OCI-LY7 (cell line): ENCODE measurements around the gene GID8. TPM values are rescaled to one million over a fixed set of nuclear protein-coding genes. Genes with fewer than 3 reads are reported as not detected.

ENCODE experiments used
- BruUV-seq: library from RNA; stranded (reverse); fragments of 400-500 nt; replicated peaks from 2 replicates; lab custom pipeline; 2021; lab: Mats Ljungman, UMichigan
- CTCF ChIA-PET: fragments of 300-600 bp; sonication (Branson Sonifier 250); formaldehyde crosslinking; loops from one replicate; lab custom pipeline; 2022; ENCODE audit warnings: antibody characterized with exemption; ENCODE audit not compliant: unreplicated experiment; lab: Charles Lee
- POLR2A ChIA-PET: fragments of 300-600 bp; sonication (Branson Sonifier 250); formaldehyde crosslinking; loops from one replicate; lab custom pipeline; 2022; ENCODE audit warnings: antibody characterized with exemption; lab: Charles Lee
- DNase-seq: peaks from one replicate; pipeline ENCODE4 v3.0.0-alpha.2; 2015; ENCODE audit warnings: low spot score
- H2AFZ ChIP-seq: fragments of 200-600 bp; sonication (generic), shearing (Covaris generic); 2 replicates; pipeline ENCODE4 v1.6.1; 2014; ENCODE audit warnings: mild to moderate bottlenecking, antibody characterized with exemption, low read length, moderate library complexity
- H3K27ac ChIP-seq: fragments of 200-600 bp; sonication (generic); 2 replicates; pipeline ENCODE4 v1.5.1; 2014; ENCODE audit warnings: mixed run types, low read depth, mild to moderate bottlenecking, moderate library complexity, low read length, inconsistent platforms; ENCODE audit not compliant: poor library complexity, severe bottlenecking
- H3K36me3 ChIP-seq: fragments of 200-600 bp; sonication (generic); 2 replicates; pipeline ENCODE4 v1.6.1; 2014; ENCODE audit warnings: mild to moderate bottlenecking, antibody characterized with exemption, low read length, moderate library complexity, mixed read lengths; ENCODE audit not compliant: insufficient read depth
- H3K4me1 ChIP-seq: fragments of 200-600 bp; sonication (generic); 2 replicates; pipeline ENCODE4 v1.5.1; 2014; ENCODE audit warnings: mild to moderate bottlenecking, low read length; ENCODE audit not compliant: insufficient read depth, poor library complexity, severe bottlenecking
- H3K4me2 ChIP-seq: fragments of 200-600 bp; sonication (generic); 2 replicates; pipeline ENCODE4 v1.6.1; 2014; ENCODE audit warnings: mild to moderate bottlenecking, low read length
- H3K4me3 ChIP-seq: fragments of 200-600 bp; sonication (generic); 2 replicates; pipeline ENCODE4 v1.5.1; 2014; ENCODE audit warnings: mild to moderate bottlenecking, low read depth, low read length; ENCODE audit not compliant: poor library complexity, severe bottlenecking
- H3K79me2 ChIP-seq: fragments of 200-600 bp; sonication (generic); 2 replicates; pipeline ENCODE4 v1.6.1; 2016; ENCODE audit warnings: low read depth, mild to moderate bottlenecking, low read length, moderate library complexity, mixed read lengths; ENCODE audit not compliant: insufficient read depth
- H3K9me2 ChIP-seq: fragments of 200-600 bp; sonication (generic); 2 replicates; pipeline ENCODE4 v1.6.1; 2016; ENCODE audit warnings: mild to moderate bottlenecking, low read length, mixed read lengths; ENCODE audit not compliant: insufficient read depth
- H3K9me3 ChIP-seq: fragments of 200-600 bp; sonication (generic); 2 replicates; pipeline ENCODE4 v1.6.1; 2014; ENCODE audit warnings: mild to moderate bottlenecking, mixed run types, low read length, mixed read lengths
- H4K20me1 ChIP-seq: fragments of 200-600 bp; sonication (generic); 2 replicates; pipeline ENCODE4 v1.6.1; 2014; ENCODE audit warnings: mild to moderate bottlenecking, antibody characterized with exemption, low read length, moderate library complexity, mixed read lengths; ENCODE audit not compliant: insufficient read depth
- EZH2phosphoT487 ChIP-seq: fragments of 200-600 bp; sonication (generic); IDR thresholded peaks from 2 replicates; pipeline ENCODE4 v1.6.1; 2018; ENCODE audit warnings: low read depth, borderline replicate concordance, mild to moderate bottlenecking, mixed run types, antibody characterized with exemption, low read length, moderate library complexity, mixed read lengths
- intact Hi-C: fragments of 100-400 bp; cut with micrococcal nuclease; formaldehyde crosslinking; loops from one replicate; pipeline ENCODE4 v1.10.0; 2022; ENCODE audit not compliant: unreplicated experiment
- total RNA-seq, 2 experiments: library from RNA; depleted of rRNA in 1 of 2; stranded (reverse); fragments of >200 nt in 1 of 2; shearing (Covaris generic) in 1 of 2; gene quantifications; 2 replicates each; pipeline ENCODE4 v1.2.3, GENCODE V29; 2014 to 2022
- TF ChIP-seq, protein P1 (sequence below): fragments of 200-600 bp; sonication (generic); conservative IDR thresholded peaks from 2 replicates; pipeline ENCODE4 v1.5.1; 2014; ENCODE audit warnings: mild to moderate bottlenecking, antibody characterized with exemption, low read length, moderate library complexity, mixed read lengths

Gene GID8
- total RNA-seq, 2 experiments from 2014 or later: 28.7 to 47.7 TPM

DNA sequence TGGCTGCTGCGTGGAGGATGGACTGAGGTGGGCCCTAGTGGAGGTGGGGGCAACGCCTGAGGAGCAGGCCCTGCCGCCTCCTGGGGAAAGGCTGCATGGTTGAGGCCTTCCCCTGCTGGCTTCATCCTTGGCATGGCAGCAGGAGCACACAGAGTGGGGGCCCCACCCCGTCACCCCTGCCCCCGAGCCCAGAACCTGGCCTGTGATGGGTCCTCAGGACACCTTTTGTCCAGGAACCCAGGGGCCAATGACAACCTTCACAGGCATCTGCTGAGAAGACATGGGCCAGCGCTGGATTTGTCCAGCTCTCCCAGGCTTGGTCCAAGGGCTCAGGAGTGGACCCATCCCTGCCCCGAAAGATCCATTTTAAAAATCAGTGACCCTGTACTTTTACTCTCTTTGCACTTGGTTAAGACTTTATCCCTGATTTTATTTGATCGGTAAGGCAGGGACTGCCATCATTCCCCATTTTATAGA is 14.0 kb downstream of the GID8 start:
- Histone ChIP-seq H3K9me3 (peaks cover 10% of the 10 kb centered on the region), H3K4me3 (no peak overlapping the region), H4K20me1 (no peaks in the 10 kb centered on the region), H3K4me1 (peaks cover 24% of the 10 kb centered on the region), H3K79me2 (no peaks in the 10 kb centered on the region), H2AFZ (no peak overlapping the region), H3K36me3 (peaks cover 38% of the 10 kb centered on the region), H3K27ac (no peak overlapping the region), H3K9me2 (no peaks in the 10 kb centered on the region), H3K4me2 (no peak overlapping the region; the same call in 1 of the 2 replicates)
- ChIA-PET POLR2A (no interaction called here), CTCF (no interaction called here)
- no TSS peak for BruUV-seq
- TF ChIP-seq, protein P1, sequence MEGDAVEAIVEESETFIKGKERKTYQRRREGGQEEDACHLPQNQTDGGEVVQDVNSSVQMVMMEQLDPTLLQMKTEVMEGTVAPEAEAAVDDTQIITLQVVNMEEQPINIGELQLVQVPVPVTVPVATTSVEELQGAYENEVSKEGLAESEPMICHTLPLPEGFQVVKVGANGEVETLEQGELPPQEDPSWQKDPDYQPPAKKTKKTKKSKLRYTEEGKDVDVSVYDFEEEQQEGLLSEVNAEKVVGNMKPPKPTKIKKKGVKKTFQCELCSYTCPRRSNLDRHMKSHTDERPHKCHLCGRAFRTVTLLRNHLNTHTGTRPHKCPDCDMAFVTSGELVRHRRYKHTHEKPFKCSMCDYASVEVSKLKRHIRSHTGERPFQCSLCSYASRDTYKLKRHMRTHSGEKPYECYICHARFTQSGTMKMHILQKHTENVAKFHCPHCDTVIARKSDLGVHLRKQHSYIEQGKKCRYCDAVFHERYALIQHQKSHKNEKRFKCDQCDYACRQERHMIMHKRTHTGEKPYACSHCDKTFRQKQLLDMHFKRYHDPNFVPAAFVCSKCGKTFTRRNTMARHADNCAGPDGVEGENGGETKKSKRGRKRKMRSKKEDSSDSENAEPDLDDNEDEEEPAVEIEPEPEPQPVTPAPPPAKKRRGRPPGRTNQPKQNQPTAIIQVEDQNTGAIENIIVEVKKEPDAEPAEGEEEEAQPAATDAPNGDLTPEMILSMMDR: no peak
- no peak for TF ChIP-seq EZH2phosphoT487
- no peak for DNase-seq
- intact Hi-C loops: loop anchor here (10.0 kb wide), 1 partner anchor 53 kb away; the partner anchor contains the start of gene BHLHE23

DNA sequence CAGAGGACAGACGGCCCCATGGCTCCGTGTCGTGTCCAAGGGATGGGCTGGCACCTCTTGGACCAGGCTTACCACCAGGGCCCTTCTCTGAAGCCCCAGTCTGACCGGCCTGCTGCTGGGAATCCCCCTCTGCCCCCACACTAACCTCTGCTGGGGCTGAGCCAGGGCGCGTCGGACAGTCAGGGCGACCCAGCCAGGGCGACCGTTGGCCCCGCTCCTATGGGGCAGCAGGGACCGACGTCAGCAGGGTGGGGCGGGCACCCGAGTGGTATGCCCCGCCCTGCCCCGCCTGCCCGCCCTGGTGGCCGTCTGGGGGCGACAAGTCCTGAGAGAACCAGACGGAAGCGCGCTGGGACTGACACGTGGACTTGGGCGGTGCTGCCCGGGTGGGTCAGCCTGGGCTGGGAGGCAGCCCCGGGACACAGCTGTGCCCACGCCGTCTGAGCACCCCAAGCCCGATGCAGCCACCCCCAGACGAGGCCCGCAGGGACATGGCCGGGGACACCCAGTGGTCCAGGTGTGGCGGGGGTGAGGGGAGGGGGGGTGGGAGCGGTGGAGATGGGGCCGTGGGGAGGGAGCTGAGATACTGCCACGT is 14.5 kb downstream of the GID8 start, which contains the start of gene SLC17A9:
Gene SLC17A9 (plus strand): TSS at position 337 of the 595 bp plus-strand sequence. CDS start 122 bp downstream, at position 459.
- BruUV-seq: no TSS peak
- TF ChIP-seq EZH2phosphoT487: no peak
- Histone ChIP-seq H3K79me2 (no peaks in the 10 kb centered on the region), H3K9me2 (no peaks in the 10 kb centered on the region), H3K4me3 (peak within 1 kb of the TSS; percentile 44), H3K4me1 (peaks cover 24% of the 10 kb centered on the region), H3K4me2 (peak within 1 kb of the TSS; percentile 72), H2AFZ (peak within 1 kb of the TSS; percentile 58), H4K20me1 (no peaks in the 10 kb centered on the region), H3K36me3 (peaks cover 32% of the 10 kb centered on the region), H3K27ac (peak within 1 kb of the TSS; percentile 89), H3K9me3 (peaks cover 10% of the 10 kb centered on the region)
- POLR2A ChIA-PET: interaction anchor here (0.8 kb wide), 1 partner anchor 16 kb away, joined by 4 read pairs; no protein-coding TSS in a partner anchor
- CTCF ChIA-PET: no interaction called here
- no peak for DNase-seq
- intact Hi-C loops: loop anchor here (10.0 kb wide), 1 partner anchor 52 kb away; the partner anchor contains the start of gene BHLHE23

DNA sequence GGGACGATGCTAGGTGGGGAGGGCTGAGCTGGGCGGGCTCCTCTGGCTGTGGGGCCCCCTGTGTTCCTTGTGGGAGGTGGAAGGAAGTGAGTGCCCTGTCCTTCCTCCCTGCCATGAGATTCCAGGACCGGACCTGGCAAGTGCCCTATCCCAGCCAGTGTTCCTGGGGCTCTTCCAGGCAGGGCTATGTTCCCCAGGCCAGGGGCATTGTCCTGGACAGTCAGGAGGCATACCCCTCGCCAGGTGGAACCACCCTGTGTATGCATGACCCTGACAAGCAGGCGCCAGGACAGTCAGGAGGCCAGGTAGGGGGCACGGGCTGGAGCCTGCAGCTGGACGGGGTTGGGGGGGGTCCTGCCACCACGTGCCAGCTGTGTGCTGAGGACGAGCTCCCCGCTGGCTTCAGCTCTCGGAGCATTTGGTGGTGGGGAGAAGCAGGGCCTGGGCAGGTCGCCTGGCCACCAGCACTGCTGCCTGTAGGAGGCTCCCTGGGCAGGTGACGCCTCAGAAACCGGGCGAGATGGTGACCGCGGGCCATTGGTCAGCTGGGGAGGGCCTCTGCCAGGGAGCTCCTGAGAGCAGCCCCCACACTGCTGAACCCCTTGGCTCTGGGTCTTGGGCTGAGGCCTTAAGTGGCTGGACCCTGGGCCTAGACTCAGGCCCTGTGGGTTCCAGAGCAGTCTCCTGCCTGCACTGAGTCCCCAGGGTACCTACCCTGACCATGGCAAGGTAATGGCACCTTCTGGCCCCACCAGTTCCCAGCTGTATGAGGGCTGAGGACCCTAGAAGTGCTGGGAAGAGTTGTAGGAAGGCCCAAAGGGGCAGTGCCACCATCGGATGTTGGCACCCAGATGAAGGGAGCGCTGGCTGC is 15.3 kb downstream of the GID8 start:
- no peak for TF ChIP-seq EZH2phosphoT487
- TF ChIP-seq, protein P1: no peak
- H3K9me2 ChIP-seq: no peaks in the 10 kb centered on the region
- H3K27ac ChIP-seq: peak overlapping the region; percentile 89
- CTCF ChIA-PET: no interaction called here
- peak overlapping the region; percentile 58 for H2AFZ ChIP-seq
- intact Hi-C loops: loop anchor here (10.0 kb wide), 1 partner anchor 52 kb away; the partner anchor contains the start of gene BHLHE23
- H4K20me1 ChIP-seq: no peaks in the 10 kb centered on the region
- H3K4me2 ChIP-seq: peak overlapping the region; percentile 72
- H3K36me3 ChIP-seq: peaks cover 25% of the 10 kb centered on the region
- peaks cover 10% of the 10 kb centered on the region for H3K9me3 ChIP-seq
- H3K4me3 ChIP-seq: peak overlapping the region; percentile 44
- H3K79me2 ChIP-seq: no peaks in the 10 kb centered on the region
- DNase-seq: no peak
- BruUV-seq: no TSS peak
- POLR2A ChIA-PET: interaction anchor here (0.7 to 1.5 kb wide), 7 partner anchors 14 to 343 kb away, joined by 3 to 6 read pairs (median 4); partner anchors contain the start of gene DIDO1
- H3K4me1 ChIP-seq: peaks cover 24% of the 10 kb centered on the region
